Hepatocyte (in vitro differentiated cells): Measurements from ENCODE around the gene AP5Z1. TPM values are rescaled to one million over a fixed set of nuclear protein-coding genes. Genes with fewer than 3 reads are reported as not detected.

ENCODE experiments used
- DNase-seq: peaks from one replicate; pipeline ENCODE4 v3.0.0-alpha.2; 2016; ENCODE audit warnings: low spot score
- H2AFZ ChIP-seq: fragments of 200-600 bp; sonication (generic); 2 replicates; pipeline ENCODE4 v1.6.0; 2016; ENCODE audit warnings: antibody characterized with exemption, mild to moderate bottlenecking
- H3K27ac ChIP-seq: fragments of 200-600 bp; sonication (generic); 2 replicates; pipeline ENCODE4 v1.5.1; 2016; ENCODE audit warnings: mild to moderate bottlenecking
- H3K27me3 ChIP-seq: fragments of 200-600 bp; sonication (generic); 2 replicates; pipeline ENCODE4 v1.6.1; 2016
- H3K36me3 ChIP-seq: fragments of 200-600 bp; sonication (generic); replicated peaks from 2 replicates; pipeline ENCODE4 v1.5.1; 2016; ENCODE audit warnings: low read depth; ENCODE audit not compliant: insufficient read depth
- H3K4me1 ChIP-seq: fragments of 200-600 bp; sonication (generic); 2 replicates; pipeline ENCODE4 v1.5.1; 2016; ENCODE audit warnings: mild to moderate bottlenecking, moderate library complexity; ENCODE audit not compliant: insufficient read depth
- H3K4me2 ChIP-seq: fragments of 200-600 bp; sonication (generic); 2 replicates; pipeline ENCODE4 v1.6.0; 2016
- H3K4me3 ChIP-seq: fragments of 200-600 bp; sonication (generic); 2 replicates; pipeline ENCODE4 v1.5.1; 2016; ENCODE audit warnings: mild to moderate bottlenecking
- H3K79me2 ChIP-seq: fragments of 200-600 bp; sonication (generic); 2 replicates; pipeline ENCODE4 v1.6.0; 2017; ENCODE audit warnings: mild to moderate bottlenecking
- H3K9me2 ChIP-seq: fragments of 200-600 bp; sonication (generic); replicated peaks from 2 replicates; pipeline ENCODE4 v1.6.0; 2017; ENCODE audit warnings: mild to moderate bottlenecking; ENCODE audit not compliant: insufficient read depth
- H3K9me3 ChIP-seq: fragments of 200-600 bp; sonication (generic); 2 replicates; pipeline ENCODE4 v1.5.1; 2016; ENCODE audit warnings: low read depth, mild to moderate bottlenecking
- H4K20me1 ChIP-seq: fragments of 200-600 bp; sonication (generic); 2 replicates; pipeline ENCODE4 v1.6.0; 2016; ENCODE audit warnings: mild to moderate bottlenecking; ENCODE audit not compliant: insufficient read depth, poor library complexity, severe bottlenecking
- CTCF ChIP-seq: fragments of 200-600 bp; sonication (generic); IDR thresholded peaks from 2 replicates; pipeline ENCODE4 v1.5.1; 2016; ENCODE audit warnings: antibody characterized with exemption, mild to moderate bottlenecking; ENCODE audit not compliant: poor library complexity
- EZH2 ChIP-seq: fragments of 200-600 bp; sonication (generic); IDR thresholded peaks from 2 replicates; pipeline ENCODE4 v1.6.1; 2016; ENCODE audit warnings: antibody characterized with exemption, mild to moderate bottlenecking, borderline replicate concordance
- EZH2phosphoT487 ChIP-seq: fragments of 200-600 bp; sonication (generic); IDR thresholded peaks from one replicate; pipeline ENCODE4 v1.6.1; 2018; ENCODE audit warnings: antibody characterized with exemption, mild to moderate bottlenecking, low read depth, moderate library complexity; ENCODE audit not compliant: unreplicated experiment, severe bottlenecking
- WGBS: methylation state at CpG from one replicate; pipeline ENCODE4 v1.1.6; 2016; ENCODE audit warnings: low lambda C conversion rate; ENCODE audit errors: missing lambda C conversion rate; 5-methylcytosine and 5-hydroxymethylcytosine counted together
- polyA plus RNA-seq: library from polyadenylated mRNA; unstranded; fragments of >200 nt; fragmentation: Nextera tagmentation; extraction: Ambion mirVana; gene quantifications from 2 replicates; pipeline ENCODE4 v1.2.1, GENCODE V29; 2016
- total RNA-seq: library from RNA; depleted of rRNA; stranded (reverse); fragments of >200 nt; gene quantifications from 2 replicates; pipeline ENCODE4 v1.2.3, GENCODE V29; 2014

The AP5Z1 gene
- total and polyA plus RNA-seq, 2 experiments from 2014 or later = 33.9 to 60.3 TPM

- H3K9me2 ChIP-seq = no peaks in the 10 kb centered on the region
- H3K27ac ChIP-seq = no peak overlapping the region
- TF ChIP-seq EZH2 (no peak), CTCF (no peak), EZH2phosphoT487 (no peak)
- H3K36me3 ChIP-seq = no peaks in the 10 kb centered on the region
- no peaks in the 10 kb centered on the region for H4K20me1 ChIP-seq
- no peaks in the 10 kb centered on the region for H3K9me3 ChIP-seq
- no peak overlapping the region for H2AFZ ChIP-seq
- no peak overlapping the region for H3K4me2 ChIP-seq
- peaks cover 4% of the 10 kb centered on the region for H3K79me2 ChIP-seq
- DNase-seq = no peak
- H3K27me3 ChIP-seq = no peaks in the 10 kb centered on the region
- WGBS = 95% methylated on average over 26 of the region's 27 CpGs
- no peak overlapping the region for H3K4me3 ChIP-seq
- no peaks in the 10 kb centered on the region for H3K4me1 ChIP-seq
Measured at GRCh38 chr7:4768597-4769569, 6.5 kb upstream of the AP5Z1 start.

- no peak overlapping the region for H3K4me2 ChIP-seq
- no peak for DNase-seq
- 77% methylated on average over 7 of the region's 7 CpGs for WGBS
- H3K27me3 ChIP-seq = no peaks in the 10 kb centered on the region
- TF ChIP-seq CTCF = no peak
- no peak for TF ChIP-seq EZH2phosphoT487
- no peak for TF ChIP-seq EZH2
- no peak overlapping the region for H3K27ac ChIP-seq
- no peak overlapping the region for H2AFZ ChIP-seq
- H3K4me1 ChIP-seq = no peaks in the 10 kb centered on the region
- H3K79me2 ChIP-seq = peaks cover 9% of the 10 kb centered on the region
- no peaks in the 10 kb centered on the region for H4K20me1 ChIP-seq
- H3K36me3 ChIP-seq = no peaks in the 10 kb centered on the region
- no peak overlapping the region for H3K4me3 ChIP-seq
- H3K9me2 ChIP-seq = no peaks in the 10 kb centered on the region
- no peaks in the 10 kb centered on the region for H3K9me3 ChIP-seq
Measured at GRCh38 chr7:4769761-4770160, 5.7 kb upstream of the AP5Z1 start.

GRCh38 chr7:4770886-4771285 lies 4.5 kb upstream of the AP5Z1 start:
- TF ChIP-seq EZH2phosphoT487 = no peak
- no peak for TF ChIP-seq CTCF
- TF ChIP-seq EZH2 = no peak
- H3K4me1 ChIP-seq = no peaks in the 10 kb centered on the region
- H3K27me3 ChIP-seq = no peaks in the 10 kb centered on the region
- H3K4me3 ChIP-seq = no peak overlapping the region
- no peak overlapping the region for H3K4me2 ChIP-seq
- no peak for DNase-seq
- H3K36me3 ChIP-seq = no peaks in the 10 kb centered on the region
- WGBS = 91% methylated on average over 9 of the region's 9 CpGs
- no peaks in the 10 kb centered on the region for H3K9me3 ChIP-seq
- H3K79me2 ChIP-seq = peaks cover 9% of the 10 kb centered on the region
- H3K9me2 ChIP-seq = no peaks in the 10 kb centered on the region
- no peaks in the 10 kb centered on the region for H4K20me1 ChIP-seq
- H3K27ac ChIP-seq = no peak overlapping the region
- H2AFZ ChIP-seq = no peak overlapping the region
